RWPE1 (cell line): Measurements from ENCODE around the gene AADACL3.

ENCODE experiments used
- CTCF ChIA-PET: fragments of 350-600 bp; sonication (Branson Sonifier 250); formaldehyde crosslinking; extraction: SDS; loops from one replicate; lab custom pipeline; 2021; lab: Yijun Ruan, JAX
- POLR2A ChIA-PET: fragments of 400-600 bp; formaldehyde crosslinking; extraction: SDS; loops from one replicate; lab custom pipeline; 2020; ENCODE audit warnings: antibody characterized with exemption; ENCODE audit not compliant: low non-redundant PET; lab: Yijun Ruan, JAX
- DNase-seq: peaks from one replicate; pipeline ENCODE4 v3.0.0; 2012; ENCODE audit warnings: low spot score
- H3K27ac ChIP-seq: fragments of 450-650 bp; 2 replicates; pipeline ENCODE4 v1.5.1; 2017
- TF ChIP-seq, protein P1 (sequence below): fragments of 450-650 bp; conservative IDR thresholded peaks from 2 replicates; pipeline ENCODE4 v1.5.1; 2017; ENCODE audit warnings: low read depth, mild to moderate bottlenecking

AADACL3 gene

GRCh38 chr1:12775443-12775842, 59.5 kb downstream of the AADACL3 start:
- TF ChIP-seq, protein P1, sequence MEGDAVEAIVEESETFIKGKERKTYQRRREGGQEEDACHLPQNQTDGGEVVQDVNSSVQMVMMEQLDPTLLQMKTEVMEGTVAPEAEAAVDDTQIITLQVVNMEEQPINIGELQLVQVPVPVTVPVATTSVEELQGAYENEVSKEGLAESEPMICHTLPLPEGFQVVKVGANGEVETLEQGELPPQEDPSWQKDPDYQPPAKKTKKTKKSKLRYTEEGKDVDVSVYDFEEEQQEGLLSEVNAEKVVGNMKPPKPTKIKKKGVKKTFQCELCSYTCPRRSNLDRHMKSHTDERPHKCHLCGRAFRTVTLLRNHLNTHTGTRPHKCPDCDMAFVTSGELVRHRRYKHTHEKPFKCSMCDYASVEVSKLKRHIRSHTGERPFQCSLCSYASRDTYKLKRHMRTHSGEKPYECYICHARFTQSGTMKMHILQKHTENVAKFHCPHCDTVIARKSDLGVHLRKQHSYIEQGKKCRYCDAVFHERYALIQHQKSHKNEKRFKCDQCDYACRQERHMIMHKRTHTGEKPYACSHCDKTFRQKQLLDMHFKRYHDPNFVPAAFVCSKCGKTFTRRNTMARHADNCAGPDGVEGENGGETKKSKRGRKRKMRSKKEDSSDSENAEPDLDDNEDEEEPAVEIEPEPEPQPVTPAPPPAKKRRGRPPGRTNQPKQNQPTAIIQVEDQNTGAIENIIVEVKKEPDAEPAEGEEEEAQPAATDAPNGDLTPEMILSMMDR = no peak
- no peak for DNase-seq
- ChIA-PET CTCF (no interaction called here), POLR2A (no interaction called here)
- no peak overlapping the region for H3K27ac ChIP-seq

GRCh38 chr1:12776801-12777557, 61.1 kb downstream of the AADACL3 start:
- ChIA-PET CTCF (no interaction called here), POLR2A (no interaction called here)
- TF ChIP-seq, protein P1 = no peak
- no peak overlapping the region for H3K27ac ChIP-seq
- DNase-seq = no peak
